ENCODE results near the gene CLMN.
A peak's percentile ranks its signal among the peaks of the same experiment; 100 is the strongest.

Gene CLMN

GRCh38 chr14:95256002-95256775, 63.5 kb downstream of the CLMN start:
- no peak overlapping the region for H3K4me3 ChIP-seq (ENCODE audit: low read depth, low read length)
- no peak for DNase-seq (ENCODE audit: low read depth, low spot score)
- no peak for TF ChIP-seq CTCF (IDR thresholded peaks at IDR 0.05; ENCODE audit: low read depth, low read length)
- in situ Hi-C loops (cut with HindIII; ENCODE audit: low sequenced_read_pairs) = no loop called here

GRCh38 chr14:95255487-95255886, 64.2 kb downstream of the CLMN start:
- no peak overlapping the region for H3K4me3 ChIP-seq (ENCODE audit: low read depth, low read length)
- in situ Hi-C loops (cut with HindIII; ENCODE audit: low sequenced_read_pairs) = no loop called here
- no peak for TF ChIP-seq CTCF (IDR thresholded peaks at IDR 0.05; ENCODE audit: low read depth, low read length)
- peak; percentile 69 for DNase-seq (ENCODE audit: low read depth, low spot score)

- DNase-seq (ENCODE audit: low read depth, low spot score) = no peak
- no peak for TF ChIP-seq CTCF (IDR thresholded peaks at IDR 0.05; ENCODE audit: low read depth, low read length)
- in situ Hi-C loops (cut with HindIII; ENCODE audit: low sequenced_read_pairs) = no loop called here
- H3K4me3 ChIP-seq (ENCODE audit: low read depth, low read length) = no peak overlapping the region
These were observed 64.7 kb downstream of the CLMN start for GRCh38 chr14:95255013-95255412.

GRCh38 chr14:95254288-95254687, 65.4 kb downstream of the CLMN start:
- in situ Hi-C loops (cut with HindIII; ENCODE audit: low sequenced_read_pairs) = no loop called here
- DNase-seq (ENCODE audit: low read depth, low spot score) = no peak
- TF ChIP-seq CTCF (IDR thresholded peaks at IDR 0.05; ENCODE audit: low read depth, low read length) = no peak
- H3K4me3 ChIP-seq (ENCODE audit: low read depth, low read length) = no peak overlapping the region

- DNase-seq (ENCODE audit: low read depth, low spot score) = no peak
- in situ Hi-C loops (cut with HindIII; ENCODE audit: low sequenced_read_pairs) = no loop called here
- no peak for TF ChIP-seq CTCF (IDR thresholded peaks at IDR 0.05; ENCODE audit: low read depth, low read length)
- no peak overlapping the region for H3K4me3 ChIP-seq (ENCODE audit: low read depth, low read length)
These were observed 66.6 kb downstream of the CLMN start for GRCh38 chr14:95253039-95253630.

GRCh38 chr14:95252219-95252618, 67.5 kb downstream of the CLMN start:
- in situ Hi-C loops (cut with HindIII; ENCODE audit: low sequenced_read_pairs) = no loop called here
- H3K4me3 ChIP-seq (ENCODE audit: low read depth, low read length) = no peak overlapping the region
- no peak for DNase-seq (ENCODE audit: low read depth, low spot score)
- TF ChIP-seq CTCF (IDR thresholded peaks at IDR 0.05; ENCODE audit: low read depth, low read length) = no peak

Measured in astrocyte of the spinal cord (primary cell).